ENCODE data around the gene PDLIM7.

DNA sequence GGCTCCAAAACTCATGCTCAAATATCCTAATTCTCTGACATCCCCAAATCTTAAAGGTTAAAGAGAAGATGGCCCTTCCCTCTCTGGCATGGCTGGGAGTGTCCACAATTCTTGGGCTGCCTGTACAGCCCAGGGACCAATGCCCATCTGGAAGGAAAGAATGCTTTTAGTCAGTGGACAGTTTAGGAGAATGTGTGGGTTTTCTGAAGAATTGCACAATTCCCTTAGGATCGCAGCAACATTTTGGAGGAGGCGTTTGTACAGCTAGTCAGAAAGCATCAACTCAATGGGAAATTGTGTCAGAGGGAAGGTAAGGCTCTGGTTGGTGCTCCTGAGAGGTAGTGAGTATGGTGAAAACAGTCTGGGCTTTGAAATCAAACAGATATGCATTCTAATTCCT is 42.0 kb upstream of the PDLIM7 start:
- TF ChIP-seq CTCF (IDR thresholded peaks at IDR 0.05; ENCODE audit: insufficient read depth, low read length) (no peak), GABPA (IDR thresholded peaks at IDR 0.05; ENCODE audit: low read depth) (no peak)

All from HL-60 (cell line).